Suprapubic skin (tissue), 4 donors: Measurements from ENCODE around the gene EPB41L4A. TPM values are rescaled to one million over a fixed set of nuclear protein-coding genes. Genes with fewer than 3 reads are reported as not detected.
"Not testable (repeated sequence)": the region's sequence is repeated elsewhere in the genome, so short reads cannot be mapped to it uniquely, and the experiment has no call there.

Experiments used
- DNase-seq, 2 donors: peaks; one replicate each; pipeline ENCODE4 v3.0.0-alpha.2; 2019; ENCODE audit warnings: low spot score in 2 of 2
- H3K27ac ChIP-seq: fragments of 200-600 bp; sonication (generic); one replicate; pipeline ENCODE4 v1.5.1; 2019
- H3K27me3 ChIP-seq: fragments of 200-600 bp; sonication (generic); one replicate; pipeline ENCODE4 v1.5.1; 2019
- H3K36me3 ChIP-seq: fragments of 200-600 bp; sonication (generic); one replicate; pipeline ENCODE4 v1.5.1; 2019
- H3K4me1 ChIP-seq: fragments of 200-600 bp; sonication (generic); one replicate; pipeline ENCODE4 v1.5.1; 2019
- H3K4me3 ChIP-seq: fragments of 200-600 bp; sonication (generic); one replicate; pipeline ENCODE4 v1.5.1; 2019; ENCODE audit warnings: mild to moderate bottlenecking
- H3K9me3 ChIP-seq: fragments of 200-600 bp; sonication (generic); one replicate; pipeline ENCODE4 v1.5.1; 2019
- CTCF ChIP-seq, 2 donors: fragments of 200-600 bp in 1 of 2; fragments of 450-650 bp in 1 of 2; sonication (generic) in 1 of 2; IDR thresholded peaks; one replicate each; pipeline ENCODE4 v1.5.1; 2016 to 2019; ENCODE audit warnings: antibody characterized with exemption in 2 of 2, mild to moderate bottlenecking in 1 of 2, moderate library complexity in 1 of 2
- EP300 ChIP-seq: sonication (generic); formaldehyde crosslinking; IDR thresholded peaks from one replicate; pipeline ENCODE4 v1.6.1; 2017; ENCODE audit warnings: antibody characterized with exemption
- POLR2A ChIP-seq, 2 donors: fragments of 450-650 bp; IDR thresholded peaks; one replicate each; pipeline ENCODE4 v1.6.1; 2017; ENCODE audit warnings: antibody characterized with exemption in 2 of 2, mild to moderate bottlenecking in 2 of 2, moderate library complexity in 2 of 2
- POLR2AphosphoS5 ChIP-seq, 3 donors: sonication (generic); formaldehyde crosslinking; IDR thresholded peaks; one replicate each; pipeline ENCODE4 v1.6.1; 2017; ENCODE audit warnings: antibody characterized with exemption in 3 of 3
- WGBS: methylation state at CpG from one replicate; pipeline ENCODE4 v1.1.5; 2018; 5-methylcytosine and 5-hydroxymethylcytosine counted together
- total RNA-seq, 4 donors: library from RNA; depleted of rRNA; stranded (reverse); fragments of >200 nt; gene quantifications; one replicate each; pipeline ENCODE4 v1.1.0, GENCODE V29; 2016

Gene EPB41L4A
- total RNA-seq, 4 donors from 2014 or later = 8.5 to 31.9 (median 12.8) TPM

- H3K36me3 ChIP-seq = no peaks in the 10 kb centered on the region
- TF ChIP-seq POLR2A (IDR thresholded peaks at IDR 0.05) (no peak), CTCF (IDR thresholded peaks at IDR 0.05) (no peak), EP300 (no peak), POLR2AphosphoS5 (IDR thresholded peaks at IDR 0.05) (no peak)
- H3K4me1 ChIP-seq = no peaks in the 10 kb centered on the region
- H3K4me3 ChIP-seq = no peak overlapping the region
- no peak overlapping the region for H3K27ac ChIP-seq
- no peak for DNase-seq
- WGBS = 88% methylated on average over 4 of the region's 4 CpGs
- no peaks in the 10 kb centered on the region for H3K27me3 ChIP-seq
- H3K9me3 ChIP-seq = no peaks in the 10 kb centered on the region
Measured at GRCh38 chr5:112396430-112396829, 22.6 kb downstream of the EPB41L4A start.

- not testable (repeated sequence) for H3K9me3 ChIP-seq, H3K27me3 ChIP-seq, H3K36me3 ChIP-seq, H3K4me1 ChIP-seq, H3K27ac ChIP-seq, H3K4me3 ChIP-seq, DNase-seq
- WGBS = 94% methylated on average over 4 of the region's 4 CpGs
Measured at GRCh38 chr5:112395299-112395698, 23.8 kb downstream of the EPB41L4A start.

GRCh38 chr5:112390327-112390726 is 28.8 kb downstream of the EPB41L4A start:
- Histone ChIP-seq H3K4me1 (peaks cover 15% of the 10 kb centered on the region), H3K27me3 (no peaks in the 10 kb centered on the region), H3K9me3 (no peaks in the 10 kb centered on the region), H3K36me3 (no peaks in the 10 kb centered on the region), H3K27ac (no peak overlapping the region), H3K4me3 (peak overlapping the region; percentile 25)
- TF ChIP-seq EP300 (no peak), CTCF (IDR thresholded peaks at IDR 0.05) (no peak), POLR2A (IDR thresholded peaks at IDR 0.05) (no peak), POLR2AphosphoS5 (IDR thresholded peaks at IDR 0.05) (no peak)
- 41% methylated on average over 5 of the region's 8 CpGs for WGBS
- no peak for DNase-seq

GRCh38 chr5:112388739-112389138 is 30.3 kb downstream of the EPB41L4A start:
- no peak for DNase-seq
- TF ChIP-seq EP300 = no peak
- TF ChIP-seq CTCF (IDR thresholded peaks at IDR 0.05) = no peak
- TF ChIP-seq POLR2A (IDR thresholded peaks at IDR 0.05) = no peak
- TF ChIP-seq POLR2AphosphoS5 (IDR thresholded peaks at IDR 0.05) = no peak
- H3K4me1 ChIP-seq = peaks cover 15% of the 10 kb centered on the region
- no peaks in the 10 kb centered on the region for H3K9me3 ChIP-seq
- H3K27me3 ChIP-seq = no peaks in the 10 kb centered on the region
- no peak overlapping the region for H3K27ac ChIP-seq
- H3K36me3 ChIP-seq = no peaks in the 10 kb centered on the region
- H3K4me3 ChIP-seq = no peak overlapping the region
- WGBS = 82% methylated on average over 3 of the region's 3 CpGs

- H3K36me3 ChIP-seq = no peaks in the 10 kb centered on the region
- no peaks in the 10 kb centered on the region for H3K9me3 ChIP-seq
- H3K4me1 ChIP-seq = peaks cover 15% of the 10 kb centered on the region
- H3K27me3 ChIP-seq = no peaks in the 10 kb centered on the region
- H3K4me3 ChIP-seq = no peak overlapping the region
- WGBS = 55% methylated on average over 4 of the region's 4 CpGs
- DNase-seq = no peak
- H3K27ac ChIP-seq = no peak overlapping the region
- no peak for TF ChIP-seq CTCF (IDR thresholded peaks at IDR 0.05)
- TF ChIP-seq POLR2AphosphoS5 (IDR thresholded peaks at IDR 0.05) = no peak
- TF ChIP-seq POLR2A (IDR thresholded peaks at IDR 0.05) = no peak
- TF ChIP-seq EP300 = no peak
Measured at GRCh38 chr5:112388074-112388473, 31.0 kb downstream of the EPB41L4A start.

GRCh38 chr5:112386766-112387165 is 32.3 kb downstream of the EPB41L4A start:
- 79% methylated on average over 5 of the region's 5 CpGs for WGBS
- Histone ChIP-seq H3K27ac (no peak overlapping the region), H3K4me3 (no peak overlapping the region), H3K4me1 (peaks cover 15% of the 10 kb centered on the region), H3K36me3 (no peaks in the 10 kb centered on the region), H3K9me3 (no peaks in the 10 kb centered on the region), H3K27me3 (no peaks in the 10 kb centered on the region)
- TF ChIP-seq POLR2AphosphoS5 (IDR thresholded peaks at IDR 0.05) = no peak
- no peak for TF ChIP-seq POLR2A (IDR thresholded peaks at IDR 0.05)
- TF ChIP-seq EP300 = no peak
- no peak for TF ChIP-seq CTCF (IDR thresholded peaks at IDR 0.05)
- DNase-seq = no peak
